Nephron progenitor cell (in vitro differentiated cells): ENCODE data around the gene HEATR9.

ENCODE experiments used
- DNase-seq: peaks from one replicate; pipeline ENCODE4 v3.0.0; 2021
- H3K27ac Mint-ChIP-seq: 2 replicates; pipeline ENCODE4 v1.8.0; 2021; ENCODE audit warnings: mild to moderate bottlenecking, moderate library complexity, mixed read lengths
- H3K27me3 Mint-ChIP-seq: 2 replicates; pipeline ENCODE4 v1.8.0; 2021; ENCODE audit warnings: mild to moderate bottlenecking, low read depth, mixed read lengths; ENCODE audit not compliant: poor library complexity
- H3K36me3 Mint-ChIP-seq: 2 replicates; pipeline ENCODE4 v1.8.0; 2021; ENCODE audit warnings: low read depth, mixed read lengths
- H3K4me1 Mint-ChIP-seq: 2 replicates; pipeline ENCODE4 v1.8.0; 2021; ENCODE audit warnings: mixed read lengths
- H3K4me3 Mint-ChIP-seq: 2 replicates; pipeline ENCODE4 v1.8.0; 2021; ENCODE audit warnings: mild to moderate bottlenecking, moderate library complexity, mixed read lengths
- H3K9me3 Mint-ChIP-seq: 2 replicates; pipeline ENCODE4 v1.8.0; 2021; ENCODE audit warnings: mild to moderate bottlenecking, moderate library complexity, mixed read lengths
- CTCF ChIP-seq: fragments of 200-600 bp; sonication (generic); IDR thresholded peaks from 2 replicates; pipeline ENCODE4 v1.5.0; 2021; ENCODE audit warnings: antibody characterized with exemption

The HEATR9 gene

GRCh38 chr17:35817196-35817595, 51.5 kb downstream of the HEATR9 start:
- TF ChIP-seq CTCF, result no peak
- peaks cover 12% of the 10 kb centered on the region for H3K4me1 Mint-ChIP-seq
- no peak overlapping the region for H3K4me3 Mint-ChIP-seq
- H3K27me3 Mint-ChIP-seq, result no peaks in the 10 kb centered on the region
- no peak overlapping the region for H3K27ac Mint-ChIP-seq
- no peaks in the 10 kb centered on the region for H3K9me3 Mint-ChIP-seq
- DNase-seq, result no peak
- H3K36me3 Mint-ChIP-seq, result peaks cover 72% of the 10 kb centered on the region

DNA sequence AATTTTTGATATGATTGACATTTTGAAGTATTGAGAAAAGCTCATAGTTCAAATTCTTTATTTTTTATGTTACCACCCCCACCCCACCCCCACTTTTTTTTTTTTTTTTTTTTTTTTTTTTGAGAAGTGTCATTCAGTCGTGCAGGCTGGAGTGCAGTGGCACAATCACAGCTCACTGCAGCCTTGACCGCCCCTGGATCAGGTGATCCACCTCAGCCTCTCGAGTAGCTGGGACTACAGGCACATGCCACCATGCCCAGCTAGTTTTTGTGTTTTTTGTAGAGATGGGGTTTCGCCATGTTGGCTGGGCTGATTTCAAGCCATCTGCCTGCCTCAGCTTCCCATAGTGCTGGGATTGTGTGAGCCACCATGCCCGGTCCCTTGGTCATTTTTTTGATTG, 52.0 kb downstream of the HEATR9 start:
- peaks cover 15% of the 10 kb centered on the region for H3K4me1 Mint-ChIP-seq
- DNase-seq, result no peak
- H3K27me3 Mint-ChIP-seq, result no peaks in the 10 kb centered on the region
- no peaks in the 10 kb centered on the region for H3K9me3 Mint-ChIP-seq
- H3K27ac Mint-ChIP-seq, result no peak overlapping the region
- TF ChIP-seq CTCF, result no peak
- H3K4me3 Mint-ChIP-seq, result no peak overlapping the region
- H3K36me3 Mint-ChIP-seq, result peaks cover 71% of the 10 kb centered on the region

DNA sequence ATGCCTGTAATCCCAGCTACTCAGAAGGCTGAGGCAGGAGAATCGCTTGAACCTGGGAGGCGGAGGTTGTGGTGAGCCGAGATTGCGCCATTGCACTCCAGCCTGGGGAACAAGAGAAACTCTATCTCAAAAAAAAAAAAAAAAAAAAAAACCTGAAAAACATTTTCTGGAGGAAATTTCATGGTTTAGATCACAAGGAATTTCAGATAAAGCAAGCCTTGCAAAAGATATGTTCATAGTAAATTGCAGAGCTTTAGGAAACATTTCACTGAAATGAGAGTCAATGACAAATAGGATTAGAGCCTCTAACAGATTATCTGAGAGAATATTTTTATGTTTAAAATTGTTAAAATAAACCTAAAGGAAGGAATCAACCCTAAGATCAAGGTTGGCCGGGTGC, 56.2 kb downstream of the HEATR9 start:
- Mint-ChIP-seq H3K4me1 (peaks cover 44% of the 10 kb centered on the region), H3K27me3 (peaks cover 2% of the 10 kb centered on the region)

DNA sequence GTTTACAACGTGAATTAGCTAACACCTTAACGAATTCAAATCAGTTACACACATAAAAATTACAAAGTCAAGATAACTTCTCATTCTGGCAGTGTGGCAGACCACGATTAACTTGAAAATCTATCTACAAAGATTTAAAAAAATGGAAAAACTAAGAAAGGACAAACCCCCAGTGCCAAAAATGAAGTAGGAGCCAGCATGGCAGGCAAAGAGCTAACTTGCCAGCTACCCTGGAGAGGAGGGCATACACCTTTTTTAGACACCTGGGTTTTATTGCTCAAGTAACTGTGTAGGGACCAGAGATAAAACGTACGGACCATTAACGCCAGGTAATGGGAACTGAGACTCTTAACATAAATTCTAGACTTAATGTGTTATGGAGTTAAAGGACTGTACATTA, 56.9 kb downstream of the HEATR9 start:
- no peak overlapping the region for H3K27ac Mint-ChIP-seq
- peaks cover 44% of the 10 kb centered on the region for H3K4me1 Mint-ChIP-seq
- no peak for DNase-seq
- peaks cover 34% of the 10 kb centered on the region for H3K36me3 Mint-ChIP-seq
- H3K9me3 Mint-ChIP-seq, result no peaks in the 10 kb centered on the region
- no peak for TF ChIP-seq CTCF
- peak overlapping the region; percentile 73 for H3K4me3 Mint-ChIP-seq
- peaks cover 4% of the 10 kb centered on the region for H3K27me3 Mint-ChIP-seq

More for the DNA sequence above, 56.2 kb downstream of the HEATR9 start:
- Mint-ChIP-seq H3K36me3 (peaks cover 40% of the 10 kb centered on the region), H3K9me3 (no peaks in the 10 kb centered on the region), H3K4me3 (no peak overlapping the region), H3K27ac (no peak overlapping the region)
- no peak for DNase-seq
- no peak for TF ChIP-seq CTCF

DNA sequence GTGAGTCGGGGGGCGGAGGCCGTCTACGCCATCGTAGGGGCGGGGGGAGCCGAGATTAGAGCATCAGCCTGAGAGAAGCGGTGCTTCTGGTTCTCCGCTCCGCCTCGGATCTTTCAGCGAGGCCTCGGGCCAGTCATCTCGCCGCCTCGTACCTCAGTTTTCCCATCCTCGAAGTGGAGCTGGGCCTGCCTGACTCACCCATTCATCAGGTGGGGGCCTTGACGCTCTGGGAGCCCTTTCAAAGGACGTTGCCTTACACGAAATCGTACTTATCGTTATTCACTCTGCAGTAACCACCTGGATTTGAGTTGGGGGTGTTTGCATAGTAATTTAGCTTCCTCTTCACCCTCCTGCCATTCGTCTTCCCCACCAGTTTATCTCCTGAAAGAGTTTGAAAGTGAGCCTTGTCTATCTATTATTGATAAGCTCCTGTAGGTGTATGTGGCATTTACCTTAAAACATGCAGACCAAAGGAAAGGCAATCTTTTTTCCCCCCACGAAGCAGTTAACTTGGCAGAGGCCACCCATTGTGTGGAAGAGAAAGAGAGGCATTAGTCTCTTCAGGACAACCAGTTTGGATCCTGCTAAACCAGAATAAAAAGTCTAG, 58.7 kb downstream of the HEATR9 start:
- Mint-ChIP-seq H3K36me3 (peaks cover 23% of the 10 kb centered on the region), H3K9me3 (no peaks in the 10 kb centered on the region), H3K27ac (peak overlapping the region; percentile 100), H3K27me3 (peaks cover 6% of the 10 kb centered on the region), H3K4me1 (peaks cover 45% of the 10 kb centered on the region), H3K4me3 (peak overlapping the region; percentile 96)
- TF ChIP-seq CTCF, result no peak
- DNase-seq, result no peak
